Caki2 (cell line): Measurements from ENCODE around the gene WDR90. TPM values are rescaled to one million over a fixed set of nuclear protein-coding genes. Genes with fewer than 3 reads are reported as not detected.

ENCODE experiments used
- DNase-seq: peaks from one replicate; pipeline ENCODE4 v3.0.0-alpha.2; 2015; ENCODE audit warnings: low read depth
- in situ Hi-C: cut with HindIII; loops from 2 replicates; pipeline ENCODE4 v1.10.0; 2016; ENCODE audit warnings: low sequenced_read_pairs, low pct_unique_long_range_greater_than_20kb, mixed read lengths
- total RNA-seq: library from RNA; depleted of rRNA; stranded (reverse); fragments of >200 nt; shearing (Covaris generic); gene quantifications from 2 replicates; pipeline ENCODE4 v1.2.3, GENCODE V29; 2014; ENCODE audit warnings: low replicate concordance

Gene WDR90
- total RNA-seq, 1 experiment from 2014 or later = 52.7 TPM

DNA sequence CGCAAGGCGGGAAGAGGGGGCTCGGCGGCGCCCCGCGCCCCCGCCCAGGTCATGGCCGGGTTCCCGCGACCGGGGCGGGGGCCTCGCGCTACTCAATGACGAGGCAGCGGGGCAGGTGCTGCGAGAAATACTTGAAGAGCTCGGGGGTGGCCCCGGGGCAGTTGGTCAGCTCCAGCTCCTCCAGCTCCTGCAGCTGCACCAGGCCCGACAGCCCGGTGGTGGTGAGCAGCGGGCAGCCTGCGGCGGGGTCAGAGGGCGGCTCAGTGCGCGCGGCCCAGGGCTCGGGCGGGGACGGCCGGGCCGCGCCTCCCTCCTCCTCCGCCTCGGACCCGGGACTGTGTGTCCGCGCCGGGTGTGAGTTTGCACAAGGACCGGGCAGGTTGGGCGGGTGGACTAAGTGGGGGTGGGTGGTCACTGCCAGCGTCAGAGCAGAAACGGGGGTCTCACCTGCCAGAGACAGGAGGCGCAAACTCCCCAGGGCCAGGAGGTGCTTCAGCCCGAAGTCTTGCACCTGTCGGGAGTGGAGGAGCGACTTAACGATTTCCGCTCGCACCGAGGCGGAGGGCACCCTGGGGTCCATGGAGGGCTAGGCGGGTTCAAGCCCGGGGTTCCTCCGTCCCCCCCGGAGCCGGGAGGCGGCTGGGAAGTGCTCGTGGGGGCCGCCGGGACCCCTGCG is 45.2 kb downstream of the WDR90 start:
- no peak for DNase-seq

DNA sequence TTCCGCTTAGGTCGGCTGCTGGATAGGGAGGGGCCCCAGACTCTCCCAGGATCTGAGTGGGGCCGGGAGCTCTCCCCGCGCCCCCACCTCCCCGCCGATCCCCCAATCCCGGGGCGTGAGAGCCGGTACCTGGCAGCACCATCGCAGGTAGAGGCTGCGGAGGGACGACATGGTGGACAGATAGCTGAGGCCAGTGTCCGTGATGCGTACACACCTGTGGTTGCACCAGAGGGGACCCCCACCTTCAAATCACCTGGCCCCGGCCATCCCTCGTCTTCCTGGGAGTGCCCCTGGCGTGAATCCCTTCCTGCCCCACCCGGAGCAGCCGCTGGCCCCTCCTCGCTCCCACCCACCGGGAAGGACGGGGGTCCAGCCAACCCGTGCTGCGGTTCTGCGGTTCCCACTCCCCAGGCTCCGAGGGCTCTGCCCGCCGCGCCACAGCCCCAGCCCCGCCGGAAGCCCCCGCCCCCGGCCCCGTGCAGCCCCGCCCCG is 45.7 kb downstream of the WDR90 start:
- in situ Hi-C loops = no loop called here

More for the DNA sequence above, 45.2 kb downstream of the WDR90 start:
- in situ Hi-C loops = no loop called here

DNA sequence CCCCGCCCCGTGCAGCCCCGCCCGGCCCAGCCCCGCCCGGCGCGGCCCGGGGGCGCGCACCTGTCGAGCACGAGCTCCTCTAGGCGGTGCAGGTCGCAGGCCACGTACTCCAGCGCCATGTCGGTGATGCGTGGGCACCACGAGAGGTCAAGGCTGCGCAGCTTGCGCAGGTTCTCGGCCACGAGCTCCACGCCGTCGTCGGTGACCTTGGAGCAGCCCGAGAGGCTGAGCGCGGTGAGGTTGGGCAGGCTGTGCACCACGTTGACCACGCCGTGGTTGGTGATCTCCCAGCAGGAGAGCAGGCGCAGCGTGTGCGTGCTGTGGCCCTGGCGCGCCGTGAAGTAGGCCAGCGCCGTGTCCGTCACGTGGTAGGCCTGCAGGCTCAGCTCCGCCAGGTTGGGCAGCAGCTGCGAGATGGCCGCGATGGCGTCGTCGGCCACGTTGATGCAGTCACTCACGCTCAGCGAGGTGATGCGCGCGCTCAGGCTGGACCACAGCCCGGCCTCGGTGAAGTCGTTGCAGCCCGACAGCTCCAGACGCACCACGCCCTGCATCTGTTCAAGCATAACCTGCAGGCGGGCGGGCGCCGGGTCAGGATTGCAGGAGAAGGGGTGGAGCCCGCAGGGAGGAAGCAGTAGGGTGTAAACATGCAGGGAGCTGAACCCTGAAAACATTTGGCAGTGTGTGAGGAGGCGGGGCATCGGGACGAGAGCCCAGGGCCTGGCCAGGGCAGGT is 46.4 kb downstream of the WDR90 start:
- in situ Hi-C loops = no loop called here
- DNase-seq = peak; percentile 99

More for the DNA sequence above, 45.7 kb downstream of the WDR90 start:
- no peak for DNase-seq

DNA sequence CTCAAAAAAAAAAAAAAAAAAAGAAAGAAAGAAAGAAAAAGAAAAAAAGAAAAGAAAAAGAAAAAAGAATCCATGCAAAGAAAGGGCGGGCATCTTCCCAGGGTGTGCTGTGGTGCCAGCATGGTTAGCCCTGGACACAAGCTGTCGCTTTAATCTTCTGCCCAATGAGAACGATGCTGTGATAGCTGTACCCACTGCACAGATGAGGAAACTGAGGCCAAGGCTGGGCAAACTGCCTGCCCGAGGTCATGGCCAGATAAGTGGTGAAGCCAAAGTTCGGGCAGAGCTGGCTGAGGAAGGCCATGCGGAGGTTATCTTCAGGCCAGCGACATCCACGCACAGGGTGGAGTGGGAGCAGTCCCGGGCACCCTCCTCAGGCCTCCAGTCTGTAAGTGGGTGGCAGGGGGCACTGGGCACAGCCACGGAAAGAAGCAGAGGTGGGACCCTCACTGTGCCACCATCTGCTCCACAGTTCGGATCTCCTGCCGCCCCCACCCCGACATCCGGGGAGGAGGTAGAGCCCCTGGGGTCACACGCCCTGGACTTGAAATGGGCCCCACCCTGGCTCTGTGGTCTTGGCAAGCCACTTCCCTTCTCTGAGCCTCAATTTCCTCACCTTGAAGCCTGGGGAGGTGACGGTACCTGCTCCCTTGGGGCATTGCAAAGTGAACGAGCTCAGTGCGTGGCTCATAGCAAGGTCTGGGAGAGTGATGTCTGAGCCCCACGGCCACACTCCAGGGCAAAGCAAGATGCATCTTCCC is 49.9 kb downstream of the WDR90 start:
- in situ Hi-C loops = no loop called here
- DNase-seq = no peak

DNA sequence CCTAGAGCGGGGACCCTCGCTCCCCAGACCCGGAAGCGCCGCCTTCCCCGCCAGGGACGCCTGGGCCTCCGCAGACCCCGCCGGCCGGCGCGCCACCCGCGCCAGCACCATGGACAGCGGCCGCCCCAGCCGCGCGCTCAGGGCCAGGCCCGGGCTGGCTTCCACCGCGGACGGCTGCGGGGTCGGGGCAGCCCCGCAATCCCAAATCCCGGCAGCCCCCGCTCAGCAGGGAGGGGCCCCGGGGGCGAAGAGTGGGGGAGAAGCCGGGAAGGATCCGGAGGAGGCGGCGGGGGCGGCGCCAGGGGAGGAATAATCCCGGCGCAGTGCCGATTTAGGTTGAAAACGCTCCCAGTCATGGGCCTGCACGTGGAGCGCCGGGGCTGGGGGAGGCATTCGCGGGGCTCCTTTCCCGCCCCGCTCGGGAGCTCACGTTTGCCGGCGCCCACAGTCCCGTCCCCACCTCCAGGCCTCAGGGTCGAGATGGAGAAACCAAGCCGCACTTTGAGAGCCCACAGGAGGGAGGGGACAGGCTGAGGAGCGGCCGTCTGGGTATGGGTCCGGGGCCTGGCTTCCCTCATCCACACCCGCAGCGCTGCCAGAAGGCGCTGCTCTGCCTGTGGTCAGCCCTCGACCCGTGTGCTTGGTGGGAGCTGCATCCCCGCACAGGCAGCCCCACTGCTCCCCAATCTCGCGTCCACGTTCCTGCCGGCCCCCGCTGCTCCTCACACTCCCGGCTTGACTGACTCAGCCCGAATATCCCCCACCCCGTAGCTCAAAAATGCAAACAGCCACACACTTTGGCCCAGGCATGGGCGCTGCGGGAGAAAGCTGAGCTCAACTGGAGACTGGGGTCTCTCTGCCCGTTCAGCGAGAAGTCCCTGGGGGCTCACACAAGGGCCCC is 51.8 kb downstream of the WDR90 start:
- DNase-seq = no peak
- in situ Hi-C loops = no loop called here

DNA sequence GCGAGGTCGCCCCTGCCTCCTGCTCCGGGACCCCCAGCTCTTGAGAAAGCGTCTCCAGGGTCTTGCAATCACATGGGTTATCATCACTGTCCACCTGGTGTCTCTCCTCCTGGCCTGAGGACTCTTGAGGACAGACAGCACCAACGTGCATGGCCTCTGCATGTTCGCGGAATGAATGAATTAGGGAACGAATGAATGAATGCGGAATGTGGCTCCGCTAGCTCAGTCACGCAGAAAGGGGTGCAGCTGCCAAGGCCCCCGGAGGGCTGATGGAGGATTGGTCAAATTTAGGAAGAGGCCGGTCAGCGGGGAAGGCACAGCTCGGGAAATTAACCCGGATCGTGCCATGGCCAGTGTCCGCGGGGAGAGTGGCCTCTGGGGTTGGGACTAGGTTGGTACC is 53.2 kb downstream of the WDR90 start:
- in situ Hi-C loops = no loop called here
- DNase-seq = no peak

DNA sequence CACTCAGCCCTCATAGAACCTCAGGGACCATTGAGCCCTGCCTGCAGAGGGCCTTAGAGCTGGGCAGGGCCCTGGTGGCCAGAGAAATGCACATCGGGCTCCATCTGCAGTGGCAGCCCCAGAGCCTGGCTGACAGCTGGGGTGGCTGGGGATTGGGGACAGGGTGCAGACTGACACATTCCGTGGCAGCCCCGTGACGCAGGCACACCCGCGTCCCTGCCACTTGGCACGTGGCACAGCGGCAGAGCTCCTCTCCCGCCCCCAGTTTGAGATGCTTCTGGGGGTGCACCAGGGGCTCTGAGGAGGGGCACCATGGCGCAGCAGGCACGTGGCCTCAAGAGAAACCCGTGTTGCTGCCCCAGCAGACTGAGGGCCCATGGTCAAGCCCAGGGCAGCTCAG is 54.2 kb downstream of the WDR90 start:
- DNase-seq = no peak
- in situ Hi-C loops = no loop called here

DNA sequence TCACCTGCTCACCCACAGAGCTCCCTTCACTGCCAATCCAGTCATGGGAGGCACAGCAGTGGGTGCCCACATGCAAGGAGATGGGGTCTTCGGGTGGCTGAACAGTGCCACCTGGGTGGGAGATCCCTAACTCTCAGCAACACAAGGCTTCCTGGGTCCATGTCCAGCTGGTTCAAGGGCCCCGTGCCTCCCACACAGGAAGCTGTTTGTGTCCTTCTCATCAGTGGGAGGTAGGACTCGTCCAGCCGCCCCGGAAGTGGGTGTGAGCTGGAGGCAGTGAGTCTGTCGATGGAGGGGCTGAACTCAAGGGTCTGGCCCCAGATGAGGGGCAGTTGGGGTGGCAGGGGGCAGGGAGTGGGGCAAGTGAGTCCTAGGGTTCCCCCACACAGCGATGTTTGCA is 54.9 kb downstream of the WDR90 start:
- in situ Hi-C loops = no loop called here
- no peak for DNase-seq

DNA sequence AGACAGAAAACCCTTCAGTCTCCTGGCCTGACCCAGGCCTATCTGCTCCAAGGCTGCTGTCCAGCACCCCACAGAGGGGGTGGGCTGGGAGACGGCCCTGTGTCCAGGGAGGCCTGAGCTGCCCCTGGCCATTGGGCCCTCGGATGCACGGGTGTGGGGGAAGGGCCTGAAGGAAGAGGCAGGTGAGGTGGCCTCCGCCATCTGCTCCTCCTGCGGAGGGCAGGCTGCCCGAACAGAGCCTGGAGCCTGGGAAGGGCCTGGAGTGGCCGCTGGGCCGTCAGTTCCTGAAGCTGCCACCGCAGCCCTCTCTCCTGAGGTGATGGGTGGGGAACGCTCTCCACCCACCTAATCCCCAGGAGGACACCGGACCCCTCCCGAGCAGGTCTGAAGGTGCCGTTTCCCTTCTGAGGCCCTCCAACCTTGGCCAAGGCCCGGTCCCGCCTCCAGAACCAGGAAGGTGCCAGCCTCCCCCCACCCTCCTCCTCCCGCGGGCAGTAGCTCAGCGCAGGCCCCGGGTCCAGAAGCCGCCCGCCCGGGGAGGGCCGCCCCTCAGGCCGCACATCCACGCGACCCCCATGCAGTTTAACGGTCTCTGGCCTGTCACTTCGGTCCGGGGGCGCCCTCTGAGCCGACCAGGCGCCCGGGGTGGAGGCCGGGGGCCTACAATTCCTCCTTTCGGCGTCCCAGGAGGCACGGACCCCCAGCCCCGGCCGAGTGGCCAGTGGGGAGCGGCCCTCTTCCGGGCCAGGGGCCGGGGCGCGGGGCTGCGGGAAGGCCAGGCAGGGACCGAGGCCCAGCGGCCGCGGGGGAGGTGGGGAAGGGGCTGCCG is 55.6 kb downstream of the WDR90 start:
- in situ Hi-C loops = no loop called here
- no peak for DNase-seq

DNA sequence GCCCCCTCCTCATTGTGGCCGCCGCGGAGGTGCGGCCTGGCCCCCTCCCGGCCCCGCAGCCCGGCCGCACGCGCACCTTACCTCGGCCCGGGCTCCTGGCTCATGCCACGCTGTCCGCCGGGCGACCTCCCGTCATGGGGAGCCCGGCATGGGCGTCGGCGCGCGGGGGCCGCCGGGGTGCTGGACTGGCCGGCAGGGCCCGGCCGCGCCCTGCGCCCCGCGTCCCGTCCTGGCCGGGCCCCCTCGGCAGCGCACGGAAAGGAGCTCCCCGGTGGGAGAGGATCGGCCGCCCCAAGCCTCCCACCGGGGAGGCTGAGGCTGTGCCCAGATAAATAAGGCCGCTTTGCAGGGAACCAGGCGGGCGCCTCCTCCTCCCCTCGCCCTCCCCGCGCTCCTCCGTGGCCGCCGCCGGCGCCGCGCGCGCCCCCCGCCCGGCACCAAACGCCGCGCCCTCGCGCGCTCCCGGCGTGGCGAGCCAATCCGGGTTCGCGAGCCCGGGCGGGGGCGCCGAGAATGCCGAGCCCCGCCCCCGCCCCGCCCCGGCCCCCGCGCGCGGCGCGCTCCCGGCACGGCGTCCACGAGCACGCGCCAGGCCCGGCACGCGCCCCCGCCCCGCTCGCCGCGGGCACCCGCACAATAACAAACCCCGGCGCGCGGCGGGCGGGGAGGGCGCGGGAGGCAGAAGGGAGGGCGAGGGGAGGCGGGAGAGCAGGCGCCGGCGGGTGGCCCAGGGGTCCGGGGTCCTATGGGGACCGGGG is 56.4 kb downstream of the WDR90 start, which contains the start of gene FBXL16:
FBXL16 (minus strand) TSS at position 371 of the 758 bp plus-strand sequence. CDS start 8,396 bp downstream, outside the sequence.
- in situ Hi-C loops = no loop called here
- DNase-seq = peak; percentile 46

DNA sequence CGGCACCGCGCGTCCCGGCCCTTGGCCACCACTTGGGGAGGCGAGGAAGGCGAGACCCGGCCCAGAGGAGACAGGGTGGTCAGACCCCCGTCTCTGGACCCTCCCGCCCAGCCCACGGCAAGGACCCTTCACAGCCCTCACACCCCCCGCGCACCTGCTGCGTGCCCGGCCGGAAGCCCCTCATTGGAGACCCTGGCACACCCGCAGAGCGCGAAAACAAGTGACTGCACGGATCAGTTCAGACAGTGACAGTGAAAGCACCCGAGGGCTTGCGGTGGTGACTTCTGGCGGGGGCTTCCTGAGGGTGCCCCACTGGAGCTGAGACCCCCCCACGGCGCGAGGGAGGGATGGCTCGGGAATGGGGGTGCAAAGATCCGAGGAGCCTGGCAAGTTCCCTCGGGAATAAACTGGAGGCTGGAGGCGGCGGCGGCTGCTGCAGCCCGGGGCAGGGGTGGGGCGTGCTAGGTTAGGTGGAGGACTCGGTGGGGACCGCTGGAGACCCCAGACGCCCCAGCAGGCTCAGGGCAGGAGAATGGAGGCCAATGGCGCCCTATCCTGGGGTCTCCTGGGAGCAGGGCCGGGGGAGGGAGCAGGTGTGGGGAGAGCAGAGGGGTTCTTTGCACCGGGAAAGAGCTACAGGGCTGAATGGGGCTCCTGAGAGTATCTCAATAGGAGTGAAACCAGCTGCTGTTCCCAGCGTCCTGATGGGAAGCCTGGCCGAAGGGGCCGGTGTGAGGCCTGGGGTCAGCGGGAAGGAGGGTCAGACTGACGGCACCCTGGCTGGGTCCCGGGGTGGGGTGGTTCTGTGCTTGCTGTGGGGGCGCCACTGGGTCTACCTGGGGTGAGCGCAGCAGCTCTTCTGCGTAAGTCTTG is 57.3 kb downstream of the WDR90 start:
- in situ Hi-C loops = no loop called here
- no peak for DNase-seq

DNA sequence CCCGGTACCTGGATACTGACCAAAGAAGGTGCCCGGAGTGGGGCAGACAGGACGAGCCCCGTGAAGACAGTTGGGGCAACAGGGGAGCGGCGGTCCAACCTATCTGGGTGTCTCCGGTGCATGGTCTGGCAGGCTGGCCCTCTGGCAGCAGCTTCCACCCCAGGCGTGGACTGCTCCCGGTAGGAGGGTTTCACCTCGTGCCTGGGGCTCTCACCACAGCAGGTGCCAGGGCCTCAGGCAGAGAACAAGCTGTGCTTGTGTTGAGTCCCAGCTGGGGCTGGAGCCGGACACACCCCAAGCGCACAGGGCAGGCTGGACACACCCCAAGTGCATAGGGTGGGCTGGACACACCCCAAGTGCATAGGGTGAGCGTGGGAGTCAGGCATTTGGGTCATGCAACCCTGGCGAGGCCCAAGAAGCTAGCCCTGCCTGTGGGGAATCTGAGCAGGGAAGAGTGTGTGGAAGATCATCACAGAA is 57.9 kb downstream of the WDR90 start:
- in situ Hi-C loops = no loop called here

DNA sequence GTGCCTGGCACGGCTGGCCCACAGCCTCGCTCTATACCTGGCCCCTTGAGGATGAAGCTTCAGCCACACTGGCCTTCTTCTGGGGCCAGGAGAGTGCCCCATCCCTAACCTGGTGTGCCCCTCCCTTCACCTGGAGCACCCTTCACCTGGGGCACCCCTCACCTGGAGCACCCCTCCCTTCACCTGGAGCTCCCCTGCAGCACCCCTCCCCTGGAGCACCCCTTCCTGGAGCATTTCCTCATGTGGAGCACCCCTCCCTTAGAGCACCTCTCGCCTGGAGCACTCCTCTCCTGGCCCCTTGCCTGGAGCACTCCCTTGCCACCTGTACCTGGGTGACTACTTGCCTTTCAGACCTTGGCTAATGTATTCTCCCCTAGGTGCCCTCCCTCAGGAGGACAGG is 58.9 kb downstream of the WDR90 start:
- no peak for DNase-seq
- in situ Hi-C loops = no loop called here

More for the DNA sequence above, 57.9 kb downstream of the WDR90 start:
- no peak for DNase-seq

DNA sequence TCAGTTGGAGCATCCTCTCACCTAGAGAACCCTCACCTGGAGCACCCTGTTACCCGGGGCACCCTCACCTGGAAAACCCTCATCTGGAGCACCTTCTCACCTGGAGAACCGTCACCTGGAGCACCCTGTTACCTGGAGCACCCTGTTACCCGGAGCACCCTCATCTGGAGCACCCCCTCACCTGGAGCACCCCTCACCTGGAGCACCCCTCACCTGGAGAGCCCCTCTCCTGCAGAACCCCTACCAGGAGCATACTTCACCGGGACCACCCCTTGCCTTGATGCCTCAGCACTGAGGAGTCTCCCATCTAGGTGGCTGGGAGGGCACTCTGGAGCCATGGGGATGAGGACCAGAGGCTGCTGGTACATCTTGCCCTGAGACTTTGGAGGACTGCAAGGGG is 59.8 kb downstream of the WDR90 start:
- in situ Hi-C loops = no loop called here
- DNase-seq = no peak
